GM12878 (cell line): ENCODE results near the gene CCDC88C.

ENCODE experiments used
- RFX5 ChIP-seq: IDR thresholded peaks from 2 replicates; pipeline ENCODE4 v1.6.1; 2011; ENCODE audit warnings: low read depth, low read length, improper control_type of control experiment
- SIN3A ChIP-seq: IDR thresholded peaks from 2 replicates; pipeline ENCODE4 v1.6.1; 2012; ENCODE audit warnings: low read depth, low read length, improper control_type of control experiment

DNA sequence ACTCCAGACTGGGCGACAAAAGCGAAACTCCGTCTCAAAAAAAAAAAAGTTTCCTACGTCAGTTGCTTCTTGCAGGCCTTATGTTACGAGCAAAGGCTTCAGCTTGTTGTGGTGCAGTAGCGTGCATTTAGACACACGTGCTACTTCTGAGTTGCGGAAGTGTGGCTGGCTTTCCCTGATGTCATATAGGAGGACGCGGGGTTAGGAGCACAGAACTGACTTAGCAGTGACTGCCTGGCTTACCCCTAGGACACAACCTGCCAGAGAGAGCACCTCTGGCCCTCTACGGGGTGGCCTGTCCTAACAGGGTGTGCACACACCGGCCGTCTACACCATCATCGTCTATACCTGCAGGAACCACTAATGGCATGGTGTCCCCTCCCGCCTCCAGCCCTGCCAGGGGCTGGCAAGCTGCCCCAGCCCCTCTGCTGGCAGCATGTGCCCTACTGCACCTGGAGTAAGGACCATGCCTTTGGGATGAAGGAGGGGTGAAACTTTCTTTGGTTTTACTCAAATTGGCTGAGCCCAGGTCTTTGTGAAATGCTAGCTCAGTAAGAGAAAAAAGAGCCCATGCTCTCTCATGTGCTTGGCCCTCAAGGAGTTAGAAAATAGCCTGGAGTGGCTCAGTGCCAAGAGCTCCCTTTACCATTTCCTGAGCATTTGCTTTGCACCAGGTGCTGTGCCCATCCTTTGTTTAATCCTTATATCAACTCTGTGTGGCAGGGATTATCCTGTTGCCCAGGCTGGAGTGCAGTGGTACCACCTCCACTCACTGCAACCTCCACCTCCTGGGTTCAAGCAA is 171.4 kb downstream of the CCDC88C start:
- no peak for TF ChIP-seq SIN3A
- TF ChIP-seq RFX5: no peak
